SIG-M5 (cell line): ENCODE measurements around the gene OTUD3.
"Not testable (repeated sequence)": the region's sequence is repeated elsewhere in the genome, so short reads cannot be mapped to it uniquely, and the experiment has no call there.

Experiments
- DNase-seq: peaks from one replicate; lab custom pipeline; 2025; lab: John Stamatoyannopoulos, UW

The OTUD3 gene

DNA sequence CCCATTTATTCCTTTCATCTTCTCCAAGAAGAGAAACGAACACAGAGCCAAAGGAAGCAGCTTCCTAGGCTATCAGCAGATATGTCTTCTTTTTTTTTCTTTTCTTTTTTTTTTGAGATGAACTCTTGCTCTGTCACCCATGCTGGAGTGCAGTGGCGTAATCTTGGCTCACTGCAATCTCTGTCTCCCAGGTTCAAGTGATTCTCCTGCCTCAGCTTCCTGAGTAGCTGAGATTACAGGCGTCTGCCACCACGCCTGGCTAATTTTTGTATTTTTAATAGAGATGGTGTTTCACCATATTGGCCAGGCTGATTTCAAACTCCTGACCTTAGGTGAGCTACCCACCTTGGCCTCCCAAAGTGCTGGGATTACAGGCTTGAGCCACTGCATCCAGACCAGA, 13.6 kb upstream of the OTUD3 start:
- DNase-seq: not testable (repeated sequence)

DNA sequence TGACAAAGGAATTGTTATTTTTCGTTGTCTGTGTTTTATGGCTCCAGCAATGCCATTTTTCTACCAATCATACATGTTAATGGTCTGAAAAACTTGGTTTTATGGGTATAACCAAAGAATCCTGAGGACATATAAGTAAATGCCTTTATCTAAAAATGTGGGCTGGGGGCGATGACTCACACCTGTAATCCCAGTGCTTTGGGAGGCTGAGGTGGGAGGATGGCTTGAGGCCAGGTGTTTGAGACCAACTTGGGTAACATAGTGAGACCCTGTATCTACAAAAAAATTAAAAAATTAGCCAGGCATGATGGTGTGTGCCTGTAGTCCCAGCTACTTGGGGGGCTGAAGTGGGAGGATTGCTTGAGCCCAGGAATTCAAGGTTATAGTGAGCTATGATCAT, 12.7 kb upstream of the OTUD3 start:
- not testable (repeated sequence) for DNase-seq

DNA sequence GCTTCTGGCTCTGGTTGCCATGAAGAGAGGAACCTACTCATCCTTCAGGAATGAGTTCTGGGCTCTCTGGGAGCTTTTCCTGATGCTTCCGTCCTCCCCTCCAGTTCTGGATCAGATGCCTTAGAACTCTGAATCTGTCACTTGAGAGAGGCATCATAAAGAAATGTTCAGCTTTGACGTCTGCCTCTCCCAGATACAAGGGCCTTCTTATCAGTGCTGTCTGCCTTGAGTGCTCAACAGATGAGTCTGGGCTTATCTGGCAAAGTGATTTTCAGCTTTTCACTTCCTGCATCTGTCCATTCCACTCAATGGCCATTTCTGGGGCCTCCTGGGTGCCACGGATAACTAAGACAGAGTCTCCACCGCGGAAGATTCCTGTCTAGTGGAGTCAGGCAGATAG, 12.3 kb upstream of the OTUD3 start:
- DNase-seq: no peak

DNA sequence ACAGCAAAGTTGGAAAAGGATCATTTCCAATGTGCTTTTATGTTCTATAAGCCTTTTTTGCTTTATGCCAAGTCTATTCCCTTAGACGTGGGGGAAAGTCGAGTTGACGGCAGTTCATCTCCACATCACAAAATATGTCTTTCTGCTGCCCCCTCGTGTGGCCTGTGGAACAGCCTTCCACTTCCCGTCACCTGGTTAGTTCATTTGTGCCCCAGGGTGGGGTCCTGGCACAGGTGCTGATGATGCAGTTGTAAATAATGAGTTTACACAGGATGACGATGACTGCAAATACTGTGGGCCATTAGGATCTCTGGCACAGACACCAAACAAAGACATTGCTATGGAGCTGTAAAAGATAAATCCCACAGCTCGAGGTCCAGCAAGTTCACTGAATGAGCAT, 10.0 kb upstream of the OTUD3 start:
- DNase-seq: no peak

DNA sequence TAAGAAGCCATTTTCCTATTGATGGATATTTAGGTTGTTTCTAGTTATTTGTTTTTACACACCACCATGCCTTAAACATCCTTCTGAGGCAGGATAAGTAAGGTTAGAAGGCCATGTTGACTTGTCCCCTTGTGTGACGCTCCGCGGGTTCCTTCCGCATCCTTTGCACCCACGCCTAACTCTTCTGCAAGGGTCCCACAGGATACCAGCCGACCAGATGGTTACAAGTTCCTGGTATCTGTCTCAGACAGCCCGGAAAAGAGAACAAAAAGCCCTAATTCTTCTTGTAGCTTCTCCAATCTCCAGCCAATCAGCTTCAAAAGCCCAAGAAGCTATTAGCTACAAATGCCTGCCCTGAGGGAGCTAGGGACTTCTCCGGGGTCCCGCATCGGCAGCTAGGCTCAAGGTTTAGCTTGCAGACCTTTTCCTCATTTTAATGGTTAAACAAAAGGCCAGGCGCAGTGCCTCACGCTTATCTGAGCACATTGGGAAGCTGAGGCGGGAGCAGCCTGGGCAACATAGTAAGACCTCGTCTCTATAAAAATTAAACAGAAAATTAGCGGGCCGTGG, 4.9 kb upstream of the OTUD3 start:
- no peak for DNase-seq

DNA sequence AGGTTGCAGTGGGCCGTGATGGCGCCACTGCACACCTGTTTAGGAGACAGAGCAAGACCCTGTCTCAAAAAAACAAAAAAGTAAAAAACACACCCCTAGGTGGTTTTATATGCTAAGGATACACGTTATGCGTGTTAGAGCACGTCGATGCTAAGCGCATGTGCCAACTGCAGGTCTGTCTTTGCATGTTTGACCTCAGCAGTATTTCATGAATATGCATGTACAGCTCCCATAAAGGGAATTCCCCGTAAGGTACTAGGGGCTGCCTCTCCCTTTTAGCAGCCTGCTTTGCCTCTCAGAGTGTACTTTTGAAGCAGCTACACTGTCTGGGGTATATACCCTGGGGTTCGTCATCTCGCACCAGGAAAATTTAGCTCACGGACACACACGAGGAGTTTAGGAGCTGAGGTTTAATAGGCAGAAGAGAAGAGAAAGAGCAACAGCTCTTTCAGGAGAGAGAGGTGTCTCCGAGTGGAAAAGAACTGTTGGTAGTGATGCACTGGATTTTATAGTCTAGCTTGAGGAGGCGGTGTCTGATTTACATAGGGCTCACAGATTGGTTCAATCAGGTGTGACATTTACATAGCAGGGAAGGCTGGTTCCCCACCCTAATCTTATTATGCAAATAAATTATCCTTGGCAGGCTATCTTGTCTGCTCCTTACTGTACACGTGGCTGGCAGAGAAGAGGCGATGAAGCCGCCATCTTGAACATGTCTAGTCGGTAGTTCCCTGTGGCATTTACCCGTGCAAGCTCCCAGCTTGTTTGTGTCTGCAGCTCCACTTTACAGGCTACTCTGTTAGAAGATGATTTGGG, 4.2 kb upstream of the OTUD3 start:
- no peak for DNase-seq

DNA sequence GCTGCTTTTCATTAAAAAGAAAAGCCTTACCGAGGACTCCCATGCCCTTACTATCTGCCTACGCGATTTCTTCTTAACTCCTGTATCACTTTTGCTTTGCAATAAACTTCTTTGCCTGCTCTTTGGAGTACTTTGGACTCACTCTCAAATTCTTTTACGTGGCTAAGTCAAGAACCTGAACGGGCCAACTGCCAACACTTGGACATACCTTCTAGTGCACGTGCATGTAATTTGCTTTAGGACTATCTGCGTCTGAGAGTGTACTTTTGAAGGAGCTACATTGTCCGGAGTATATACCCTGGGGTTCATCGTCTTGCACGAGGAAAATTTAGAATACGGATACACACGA, 3.6 kb upstream of the OTUD3 start:
- no peak for DNase-seq

DNA sequence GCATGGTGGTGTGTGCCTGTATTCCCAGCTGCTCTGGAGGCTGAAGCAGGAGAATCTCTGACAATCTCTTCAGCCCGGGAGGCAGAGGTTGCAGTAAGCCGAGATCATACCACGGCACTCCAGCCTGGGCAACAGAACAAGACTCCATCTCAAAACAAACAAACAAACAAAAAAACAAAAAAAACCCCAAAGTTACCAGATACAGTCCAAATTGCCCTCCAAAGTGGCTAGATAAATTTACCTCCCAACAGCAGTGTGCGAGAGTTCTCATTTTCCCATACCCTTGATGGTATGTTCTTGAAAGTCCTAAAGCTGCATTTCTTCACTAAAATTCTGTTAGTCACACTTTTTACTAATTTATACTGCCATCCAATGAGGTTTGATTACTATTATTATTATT, 3.0 kb upstream of the OTUD3 start:
- no peak for DNase-seq

DNA sequence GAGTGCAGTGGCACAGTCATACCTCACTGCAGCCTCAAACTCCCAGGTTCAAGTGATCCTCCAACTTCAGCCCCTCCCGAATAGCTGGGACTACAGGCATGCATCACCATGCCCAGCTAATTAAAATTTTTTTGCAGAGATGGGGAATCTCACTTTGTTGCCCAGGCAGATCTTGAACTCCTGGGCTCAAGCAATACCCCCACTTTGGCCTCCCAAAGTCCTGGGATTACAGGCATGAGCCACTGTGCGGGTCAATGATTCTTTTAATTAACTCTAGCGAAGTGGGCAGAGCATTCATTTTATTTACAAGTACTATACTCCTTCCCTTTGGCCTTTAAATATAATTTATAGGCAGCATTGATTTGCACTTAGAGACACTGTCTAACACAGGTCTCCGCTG, 2.5 kb upstream of the OTUD3 start:
- no peak for DNase-seq

DNA sequence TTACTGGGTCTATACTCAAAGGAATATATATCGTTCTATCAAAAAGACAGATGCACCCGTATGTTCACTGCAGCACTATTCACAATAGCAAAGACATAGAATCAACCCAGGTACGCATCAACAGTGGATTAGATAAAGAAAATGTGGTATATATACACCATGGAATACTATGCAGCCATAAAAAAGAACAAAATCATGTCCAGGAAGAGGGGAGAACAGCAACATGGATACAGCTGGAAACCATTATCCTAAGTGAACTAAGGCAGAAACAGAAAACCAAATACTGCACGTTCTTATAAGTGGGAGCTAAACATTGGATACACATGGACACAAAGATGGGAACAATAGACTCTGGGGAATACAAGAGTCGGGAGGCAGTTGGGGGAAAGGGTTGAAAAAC, 1.4 kb upstream of the OTUD3 start:
- not testable (repeated sequence) for DNase-seq

DNA sequence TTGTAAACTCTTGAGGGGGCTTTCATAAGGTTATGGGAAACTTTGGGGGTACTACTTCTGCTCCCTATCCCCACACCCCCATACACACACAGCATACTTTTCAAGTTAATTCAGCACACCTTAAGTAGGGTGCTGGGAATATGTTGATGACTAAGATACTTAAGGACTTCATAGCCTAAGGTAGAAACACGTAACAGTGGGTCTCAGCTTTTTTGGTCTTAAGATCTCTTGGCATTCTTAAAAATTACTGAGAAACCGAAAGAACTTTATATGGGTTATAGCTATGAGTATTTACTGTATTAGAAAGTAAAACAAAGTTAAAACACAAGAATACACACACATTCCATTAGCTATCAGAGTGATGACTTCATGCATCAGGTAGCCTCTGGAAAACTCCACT, 2.1 kb downstream of the OTUD3 start:
- DNase-seq: no peak

DNA sequence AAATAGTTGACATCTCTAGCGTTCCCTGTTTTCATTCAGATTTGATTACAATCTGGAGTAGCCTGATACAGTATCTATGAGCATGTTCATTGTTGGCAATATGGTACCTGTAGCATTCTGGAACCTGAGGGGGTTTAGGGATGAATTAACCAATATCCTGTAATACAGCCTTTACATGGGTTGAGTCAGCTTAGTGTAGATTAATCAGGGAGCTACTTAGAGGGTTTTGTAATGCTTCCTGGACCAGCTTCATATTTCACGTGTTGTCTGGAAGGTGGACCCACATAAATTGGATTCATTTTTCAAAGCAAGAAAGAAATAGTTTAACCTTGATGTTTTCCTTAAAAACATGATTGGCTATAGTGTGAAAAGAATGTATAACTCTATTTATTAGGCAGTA, 3.6 kb downstream of the OTUD3 start:
- DNase-seq: no peak

DNA sequence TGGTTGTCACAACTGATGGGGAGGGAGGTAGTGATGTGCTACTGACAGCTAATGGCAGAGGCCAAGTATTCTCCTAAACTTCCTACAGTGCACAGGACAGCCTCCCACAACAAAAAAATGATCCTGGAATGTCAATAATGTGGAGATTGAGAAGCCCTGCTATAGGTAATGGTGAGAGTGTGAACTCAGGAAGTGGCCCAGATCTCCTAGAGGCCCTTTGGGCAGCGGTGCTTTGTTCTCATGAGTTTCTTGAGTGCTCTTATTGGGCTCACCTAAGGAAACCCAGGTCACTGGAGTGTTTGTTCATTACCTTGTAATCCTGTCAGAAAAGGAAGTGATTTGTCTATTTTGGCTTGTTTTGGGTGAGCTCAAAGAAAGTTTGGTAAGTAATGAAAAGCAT, 5.9 kb downstream of the OTUD3 start:
- DNase-seq: no peak

DNA sequence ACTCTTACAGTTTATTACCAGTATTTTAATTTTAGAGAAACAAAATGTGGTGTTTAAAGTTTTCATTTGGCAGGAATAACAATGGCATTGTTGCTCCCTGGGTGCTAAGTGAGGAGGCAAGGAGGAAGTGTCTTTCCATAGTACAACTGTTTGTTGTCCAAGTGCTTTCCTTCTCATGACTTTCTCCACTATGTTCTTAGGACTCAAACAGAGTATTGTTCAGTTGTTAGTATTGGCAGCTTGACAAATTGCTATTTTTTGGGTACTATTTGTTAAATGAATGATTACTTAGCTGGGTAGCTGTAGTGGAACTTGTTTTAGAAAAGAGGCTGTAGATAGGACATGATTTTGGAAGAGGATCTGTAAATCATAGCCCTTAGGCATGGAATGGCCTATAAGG, 7.5 kb downstream of the OTUD3 start:
- no peak for DNase-seq

DNA sequence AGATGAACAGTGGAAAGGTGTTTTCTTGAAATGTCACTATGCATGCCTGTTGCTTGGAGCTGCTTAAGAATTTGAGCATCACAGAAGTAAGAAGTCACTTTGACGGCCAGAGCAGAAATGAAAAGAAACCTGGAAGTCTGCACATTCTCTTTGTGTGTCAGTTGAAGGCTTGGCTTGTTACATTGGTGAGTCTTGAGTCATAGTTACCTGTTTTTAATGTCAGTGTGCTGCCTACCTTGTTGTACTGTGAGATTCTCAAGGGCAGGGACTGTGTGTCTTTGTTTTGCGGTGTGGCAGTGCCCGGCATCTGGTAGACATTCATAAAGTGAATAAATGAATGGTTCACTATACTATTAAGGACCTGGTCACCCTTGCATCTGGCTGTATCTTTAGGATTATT, 9.9 kb downstream of the OTUD3 start:
- no peak for DNase-seq

DNA sequence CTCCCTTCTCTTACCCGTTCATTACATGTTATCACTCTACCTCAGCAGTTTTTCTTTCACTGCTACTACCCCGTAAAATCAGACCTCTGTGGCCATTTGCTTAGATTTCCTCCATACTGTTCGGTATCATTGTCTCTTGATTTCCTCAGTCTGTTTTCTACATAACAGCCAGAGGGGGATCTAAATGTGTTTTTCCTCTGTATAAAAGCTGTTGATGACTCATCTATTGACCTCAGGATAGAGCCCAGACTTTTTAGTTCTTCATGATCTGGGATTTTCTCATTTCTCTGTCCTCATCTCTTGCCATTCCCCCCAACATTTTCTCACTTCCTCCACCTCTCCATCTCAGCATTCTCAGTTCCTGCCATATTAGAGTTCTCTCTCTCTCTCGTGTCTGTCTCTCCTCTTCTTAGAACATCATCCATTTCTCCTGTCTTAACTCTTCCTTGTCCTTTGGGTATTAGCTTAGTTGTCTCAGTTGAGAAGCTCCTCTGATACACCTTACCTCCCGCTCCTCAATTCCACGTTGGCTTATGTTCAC, 10.5 kb downstream of the OTUD3 start:
- no peak for DNase-seq

DNA sequence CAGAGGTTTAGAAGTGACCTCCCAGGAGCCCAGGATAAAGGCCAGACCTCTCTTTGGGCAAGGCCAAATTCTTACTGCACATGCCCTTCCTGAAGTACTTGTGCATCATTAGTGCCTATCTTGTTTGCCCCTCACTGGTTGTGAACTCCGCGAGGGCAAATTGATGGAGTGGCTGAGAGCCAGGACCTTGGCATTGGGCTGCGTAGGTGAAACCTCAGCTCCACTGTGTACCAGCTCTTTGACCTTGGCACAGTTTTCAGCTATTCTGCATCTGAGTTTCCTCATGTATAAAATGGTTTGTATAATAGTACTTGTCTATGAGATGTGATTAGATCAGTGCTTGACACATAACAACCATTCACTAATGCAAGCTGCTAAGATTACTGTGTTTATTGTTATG, 11.5 kb downstream of the OTUD3 start:
- DNase-seq: no peak

DNA sequence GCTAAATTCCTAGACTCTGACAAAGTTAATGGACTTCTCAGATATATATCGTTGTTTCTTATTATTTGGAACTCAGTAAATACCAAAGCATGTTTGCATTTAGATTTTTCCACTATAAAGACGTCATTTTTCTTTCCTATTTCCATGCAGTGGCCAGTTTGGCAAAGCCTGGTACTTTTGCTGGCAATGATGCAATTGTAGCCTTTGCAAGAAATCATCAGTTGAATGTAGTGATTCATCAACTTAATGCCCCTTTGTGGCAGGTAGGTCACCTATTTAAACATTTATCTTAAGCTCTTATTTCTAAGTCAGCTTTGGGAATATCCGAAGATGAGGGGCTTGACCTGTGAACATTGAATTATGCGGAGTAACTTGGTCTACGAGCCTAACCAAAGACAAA, 12.0 kb downstream of the OTUD3 start:
- no peak for DNase-seq

DNA sequence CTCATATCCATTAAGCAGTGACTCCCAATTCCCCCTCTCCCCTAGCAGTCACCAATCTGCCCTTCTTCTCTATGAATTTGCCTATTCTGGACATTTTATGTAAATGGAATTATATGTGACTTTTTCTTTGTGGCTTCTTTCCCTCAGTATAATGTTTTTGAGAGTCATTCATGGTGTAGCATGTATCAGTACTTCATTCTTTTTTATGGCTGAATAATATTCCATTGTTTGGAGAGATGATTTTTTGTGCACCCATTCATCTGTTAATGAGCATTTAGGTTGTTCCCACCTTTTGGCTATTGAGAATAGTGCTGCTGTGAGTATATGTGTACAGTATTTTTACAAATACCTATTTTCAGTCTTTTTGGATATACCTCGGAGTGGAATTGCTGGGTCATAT, 19.5 kb downstream of the OTUD3 start:
- DNase-seq: no peak

DNA sequence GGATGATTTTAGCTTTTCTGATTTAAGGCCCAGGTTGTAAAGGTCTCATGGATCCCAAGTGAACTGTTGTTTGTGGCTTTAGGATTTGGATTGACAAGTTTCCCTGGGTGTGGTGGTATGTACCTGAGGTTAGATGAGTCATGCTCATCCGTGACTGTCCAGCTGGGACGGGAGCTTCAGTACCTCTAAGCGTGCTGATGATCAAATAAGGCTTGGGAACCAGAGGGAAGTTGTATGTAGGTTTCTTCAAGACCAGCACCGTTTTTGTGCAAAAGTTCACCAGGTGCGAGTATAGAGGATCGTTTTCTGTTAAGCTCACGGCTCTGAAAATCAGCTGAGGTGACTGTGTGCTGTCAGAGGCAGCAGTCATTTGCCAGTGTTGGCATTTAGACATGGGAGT, 21.4 kb downstream of the OTUD3 start:
- DNase-seq: no peak

DNA sequence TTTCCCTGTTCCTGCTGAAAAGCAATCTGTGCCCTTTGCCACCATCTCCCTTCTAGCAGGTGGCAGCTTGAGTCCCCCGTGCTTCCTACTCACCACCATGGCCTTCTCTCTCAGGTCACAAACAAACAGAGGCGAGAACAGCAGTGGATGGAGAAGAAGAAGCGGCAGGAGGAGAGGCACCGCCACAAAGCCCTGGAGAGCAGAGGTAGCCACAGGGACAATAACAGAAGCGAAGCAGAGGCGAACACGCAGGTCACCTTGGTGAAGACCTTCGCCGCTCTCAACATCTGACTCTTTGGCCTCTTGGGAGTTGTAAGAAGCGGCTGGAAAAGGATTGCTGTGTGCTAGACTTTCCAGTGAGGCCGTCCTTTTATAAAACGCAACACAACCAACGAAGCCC, 25.3 kb downstream of the OTUD3 start:
- no peak for DNase-seq

DNA sequence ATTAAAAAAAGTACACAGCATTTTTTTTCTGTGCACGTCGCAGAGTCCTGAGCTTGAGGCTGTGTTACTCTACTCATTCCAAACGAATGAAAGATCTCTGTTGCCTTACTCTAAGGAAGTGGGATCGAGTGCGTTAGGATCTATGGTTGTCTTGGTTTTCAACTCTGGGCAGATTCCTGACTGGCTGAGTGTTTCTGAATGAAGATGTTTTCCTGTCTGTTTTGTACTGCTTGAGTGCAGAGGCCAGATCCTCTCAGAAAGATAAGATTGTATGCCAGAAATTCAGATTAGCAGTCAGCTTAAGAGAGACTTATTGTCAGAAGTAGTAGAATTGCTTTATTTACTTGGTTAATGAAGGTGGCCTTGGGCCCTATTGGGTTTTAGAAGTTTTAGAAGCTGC, 27.2 kb downstream of the OTUD3 start:
- no peak for DNase-seq

DNA sequence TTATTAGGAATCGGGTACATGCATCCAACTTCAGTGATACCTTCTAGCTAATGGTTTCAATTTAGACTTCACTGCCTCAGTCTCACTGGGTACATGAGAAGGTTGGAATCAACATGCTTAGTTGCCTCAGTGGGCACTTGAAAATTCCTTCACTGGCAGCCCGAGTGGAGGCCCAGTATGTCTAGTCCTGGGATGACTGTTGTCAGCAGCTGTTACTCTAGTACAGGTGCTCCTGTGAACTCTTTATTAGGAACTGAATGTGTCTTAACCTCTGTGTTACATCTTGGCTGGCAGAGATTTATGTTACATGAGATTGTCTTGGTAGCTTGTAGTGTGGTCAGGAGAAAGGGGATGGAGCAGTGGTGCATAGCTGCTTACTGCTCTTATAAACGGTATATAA, 27.8 kb downstream of the OTUD3 start:
- DNase-seq: no peak

DNA sequence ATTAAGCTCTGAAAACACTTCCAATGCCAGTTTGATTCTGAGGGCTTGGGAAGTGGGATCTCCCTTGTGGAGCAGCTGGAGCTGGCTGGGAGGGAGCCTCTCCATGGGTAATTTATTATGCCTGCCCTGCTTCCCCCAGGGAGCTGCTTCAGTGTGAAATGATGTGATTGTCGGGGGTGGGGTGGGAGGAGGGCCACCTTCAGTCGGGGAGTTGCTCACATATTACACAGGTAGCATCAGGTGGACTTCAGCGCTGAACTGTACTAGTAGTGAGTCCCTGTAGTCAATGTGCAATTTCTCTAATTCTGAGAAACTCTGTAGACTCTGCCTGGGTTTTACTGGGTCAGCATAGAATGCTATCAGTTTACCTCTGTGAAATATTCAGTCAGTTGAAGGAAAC, 28.5 kb downstream of the OTUD3 start:
- no peak for DNase-seq
